Measurements from ENCODE around the gene ADGRD1.

ADGRD1 gene

DNA sequence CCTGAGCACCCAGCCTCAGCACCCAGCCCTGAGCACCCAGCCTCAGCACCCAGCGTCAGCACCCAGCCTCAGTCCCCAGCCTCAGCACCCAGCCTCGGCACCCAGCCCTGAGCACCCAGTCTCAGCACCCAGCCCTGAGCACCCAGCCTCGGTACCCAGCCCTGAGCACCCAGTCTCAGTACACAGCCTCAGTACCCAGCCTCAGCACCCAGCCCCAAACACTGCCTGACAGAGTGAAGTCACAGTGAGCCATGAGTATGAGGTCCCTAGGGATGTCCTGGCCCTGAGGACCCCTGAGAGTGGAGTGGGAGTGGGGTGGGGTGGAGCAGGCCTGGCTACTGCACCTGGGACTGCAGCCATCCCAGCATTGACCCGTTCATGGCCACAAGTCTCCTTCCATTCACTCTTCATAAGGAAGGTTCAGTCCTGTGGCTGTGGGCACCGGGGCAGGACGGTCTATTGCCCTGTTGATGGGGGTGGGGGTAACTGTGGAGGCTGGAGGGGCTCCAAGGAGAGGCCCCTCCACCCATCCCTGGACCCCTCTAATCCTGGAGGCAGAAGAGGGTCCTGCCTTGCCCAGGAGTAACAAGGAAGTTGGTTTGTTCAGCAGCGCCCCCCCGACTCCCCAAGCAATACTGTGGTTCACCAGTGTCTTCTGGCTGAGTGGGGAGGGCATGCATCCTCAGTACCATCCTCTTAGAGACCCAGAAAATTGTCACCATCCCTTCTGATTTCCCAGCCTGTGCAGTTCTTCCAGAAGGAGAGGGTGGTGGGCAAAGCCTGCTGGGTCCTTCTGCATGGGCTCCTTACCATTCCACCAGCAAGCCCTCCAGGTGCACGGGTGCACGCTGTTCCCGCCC, 140.5 kb downstream of the ADGRD1 start:
- DNase-seq, result no peak

DNA sequence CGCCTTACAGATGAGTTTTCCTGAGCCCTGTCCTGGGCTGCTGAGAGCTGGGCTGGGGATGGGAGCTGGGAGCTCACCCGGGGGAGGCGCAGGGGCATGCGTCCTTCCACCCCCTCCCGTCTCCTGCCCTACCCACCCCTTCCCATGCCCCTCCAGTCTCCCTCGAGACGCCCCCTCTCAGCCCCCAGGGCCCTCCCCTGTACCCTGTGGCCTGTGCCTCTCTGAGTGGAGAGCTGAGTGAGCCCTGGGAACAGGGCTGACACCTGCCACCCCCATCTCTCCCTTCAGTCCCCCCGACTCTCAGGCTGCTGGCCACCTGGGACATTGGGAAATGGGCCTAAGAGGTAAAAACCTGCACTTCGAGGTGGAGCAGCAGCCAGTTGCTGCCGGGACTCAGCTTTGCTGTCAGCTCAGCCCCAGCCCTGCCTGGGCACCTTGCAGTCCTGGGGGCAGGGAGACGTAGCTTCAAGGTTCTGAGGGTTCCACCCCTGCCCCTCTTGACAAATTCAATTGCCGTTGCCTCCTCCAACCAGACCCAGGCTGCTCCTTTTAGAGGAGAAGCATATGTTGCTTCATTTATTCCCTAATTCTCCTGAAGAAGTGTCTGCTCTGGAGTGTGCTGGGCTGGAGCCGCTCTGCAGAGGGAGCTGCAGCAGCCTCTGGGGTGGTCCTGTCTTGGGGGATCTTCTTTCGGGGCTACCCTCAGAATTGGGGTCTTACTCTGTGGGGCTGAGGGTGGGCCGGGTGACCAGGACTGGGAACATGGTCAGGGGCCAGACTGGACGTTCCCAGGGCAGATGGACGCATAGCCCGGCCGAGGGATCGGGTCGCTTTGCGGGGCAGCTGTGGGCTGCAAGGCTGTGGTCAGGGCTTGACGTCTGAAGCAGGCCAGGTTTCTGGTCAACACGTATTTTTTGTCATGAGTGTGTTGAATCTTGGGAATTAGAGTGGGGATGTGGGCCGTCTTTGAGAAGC, 141.4 kb downstream of the ADGRD1 start:
- DNase-seq, result no peak

DNA sequence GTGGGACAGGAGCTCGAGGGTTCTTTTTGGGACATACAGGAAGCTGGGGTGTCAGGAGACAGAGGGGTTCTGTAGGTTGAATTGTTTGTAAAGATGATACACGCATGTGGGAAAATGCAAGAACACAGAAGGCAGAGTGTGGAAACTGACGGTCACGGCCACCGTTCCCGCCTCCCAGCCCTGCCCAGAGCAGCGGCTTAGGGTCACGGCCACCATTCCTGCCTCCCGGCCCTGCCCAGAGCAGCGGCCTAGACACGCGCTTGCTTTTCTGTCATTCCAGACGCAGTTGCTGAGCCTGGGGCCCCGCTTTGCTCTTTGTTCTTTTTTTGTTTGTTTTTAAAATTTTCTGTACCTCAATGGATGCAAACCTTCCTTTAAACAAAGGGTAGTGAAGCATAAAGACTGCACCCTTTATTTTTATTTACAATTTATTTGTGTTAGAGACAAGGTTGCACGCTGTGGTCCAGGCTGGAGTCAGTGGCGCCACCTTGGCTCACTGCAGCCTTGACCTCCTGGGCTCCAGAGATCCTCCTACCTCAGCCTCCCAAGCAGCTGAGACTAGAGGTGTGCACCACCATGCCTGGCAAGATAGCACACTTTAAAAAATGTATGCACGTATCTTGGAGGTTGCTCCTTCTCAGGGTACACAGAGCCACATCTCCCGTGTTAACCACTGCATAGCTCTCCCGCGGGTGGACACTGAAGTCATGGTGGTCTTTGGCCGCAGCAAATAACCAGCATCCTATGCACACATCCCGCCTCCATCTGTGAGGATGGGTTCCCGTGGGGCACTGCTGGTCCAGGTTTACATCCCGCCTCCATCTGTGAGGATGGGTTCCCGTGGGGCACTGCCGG, 142.3 kb downstream of the ADGRD1 start:
- no peak for DNase-seq

DNA sequence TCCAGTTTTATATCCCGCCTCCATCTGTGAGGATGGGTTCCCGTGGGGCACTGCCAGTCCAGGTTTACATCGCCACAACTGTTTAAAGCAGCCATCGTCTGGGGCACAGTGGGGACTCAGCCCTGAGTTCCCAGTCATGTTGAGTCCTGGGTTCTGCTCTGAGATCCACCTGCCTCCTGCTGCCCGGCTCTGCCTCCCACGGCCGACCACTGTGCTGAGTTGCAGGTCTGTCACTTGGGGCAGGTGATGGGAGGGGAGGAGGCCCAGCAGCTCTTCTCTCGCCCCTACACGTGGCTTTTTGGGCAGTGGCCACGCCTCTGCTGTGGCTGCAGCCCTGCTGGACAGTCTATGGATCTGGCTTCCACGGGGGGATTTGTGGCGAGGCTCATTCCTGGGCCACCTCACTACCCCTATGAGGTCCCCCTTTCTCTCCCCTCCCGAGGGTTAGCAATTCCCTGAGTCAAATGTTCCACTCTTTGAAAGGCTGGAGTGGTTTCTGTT, 143.0 kb downstream of the ADGRD1 start:
- DNase-seq, result no peak

DNA sequence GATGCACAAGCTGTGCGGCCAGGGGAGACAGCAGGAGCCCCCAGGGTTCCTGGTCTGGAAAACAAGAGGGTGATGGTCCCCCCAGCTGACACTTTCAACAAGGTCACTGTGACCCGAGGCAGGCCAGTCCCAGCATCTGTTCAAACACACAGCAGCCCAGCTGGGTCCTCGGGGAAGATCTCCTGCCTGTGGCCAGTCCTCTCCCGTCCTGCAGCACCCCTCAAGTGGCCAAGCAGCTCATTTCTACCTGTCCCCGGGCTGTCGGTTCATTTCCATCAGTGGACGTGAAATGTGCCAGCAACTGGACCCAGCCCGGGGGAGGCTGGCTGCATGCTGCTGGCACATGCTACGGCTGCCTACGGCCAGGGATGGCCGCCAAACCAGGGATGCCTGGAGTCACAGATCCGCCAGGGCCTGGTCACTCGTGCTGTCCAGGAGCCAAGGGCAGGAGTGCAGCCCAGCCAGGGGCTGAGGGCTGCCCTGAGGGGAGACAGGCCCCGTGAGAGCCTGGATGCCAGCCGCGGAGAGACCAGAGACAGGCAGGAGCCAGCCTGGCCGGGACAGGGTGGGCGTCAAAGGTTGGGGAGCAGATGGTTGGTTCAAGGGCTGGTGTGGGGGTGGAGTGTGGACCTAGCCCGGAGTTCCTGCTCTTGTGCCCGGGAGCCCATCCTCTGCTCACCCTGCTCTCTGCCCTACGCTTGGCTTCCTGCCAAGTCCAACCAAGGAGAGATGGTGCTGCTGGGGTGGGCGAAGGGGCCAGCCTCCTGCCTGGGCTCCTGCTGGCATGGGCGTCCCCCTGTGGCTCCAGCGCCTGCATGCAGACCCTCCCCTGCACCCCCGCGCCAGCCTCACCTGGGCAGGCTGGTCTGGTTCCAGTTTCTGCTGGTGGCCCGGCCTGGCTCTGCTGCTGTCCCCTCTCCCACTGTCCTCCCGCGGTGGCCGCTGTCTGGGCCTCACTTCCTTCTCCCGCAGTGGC, 143.8 kb downstream of the ADGRD1 start:
- DNase-seq, result no peak

DNA sequence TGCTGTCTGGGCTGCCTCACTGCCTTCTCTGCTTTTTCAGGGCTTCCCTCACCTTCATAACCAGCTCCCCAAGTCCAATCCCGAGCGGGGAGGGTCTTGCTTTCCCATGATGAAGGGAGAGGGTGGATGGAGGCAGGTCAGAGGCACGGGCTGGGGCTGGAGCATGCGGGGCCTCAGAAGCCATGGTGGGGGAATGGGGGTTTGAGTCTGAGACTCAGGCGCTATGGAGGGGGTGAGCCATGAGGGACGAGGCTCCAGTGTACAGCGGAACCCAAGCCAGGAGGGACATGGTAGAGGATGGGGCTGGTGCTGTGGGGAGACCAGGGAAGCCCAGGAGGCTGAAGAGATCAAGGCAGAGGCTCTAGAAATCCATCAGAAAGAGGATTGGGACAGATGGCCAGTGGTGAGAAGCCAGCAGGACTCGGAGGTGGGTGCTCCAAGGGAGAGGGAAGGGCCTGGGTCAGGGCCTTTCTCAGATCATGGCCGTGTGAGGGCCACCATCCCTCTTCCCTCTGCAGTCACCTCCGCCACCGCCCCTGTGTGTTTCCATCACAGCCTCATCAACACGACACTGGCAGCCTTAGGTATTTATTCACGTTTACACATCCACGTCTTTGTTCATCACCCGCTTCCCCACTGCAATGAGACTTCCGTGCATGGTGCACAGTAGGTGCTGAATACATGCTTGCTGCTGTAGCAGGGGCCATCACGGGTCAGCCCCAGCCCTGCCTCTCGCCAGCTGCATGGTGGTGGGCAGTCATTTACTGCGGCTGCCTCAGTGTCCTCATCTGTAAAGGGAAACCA, 144.7 kb downstream of the ADGRD1 start:
- DNase-seq, result no peak

DNA sequence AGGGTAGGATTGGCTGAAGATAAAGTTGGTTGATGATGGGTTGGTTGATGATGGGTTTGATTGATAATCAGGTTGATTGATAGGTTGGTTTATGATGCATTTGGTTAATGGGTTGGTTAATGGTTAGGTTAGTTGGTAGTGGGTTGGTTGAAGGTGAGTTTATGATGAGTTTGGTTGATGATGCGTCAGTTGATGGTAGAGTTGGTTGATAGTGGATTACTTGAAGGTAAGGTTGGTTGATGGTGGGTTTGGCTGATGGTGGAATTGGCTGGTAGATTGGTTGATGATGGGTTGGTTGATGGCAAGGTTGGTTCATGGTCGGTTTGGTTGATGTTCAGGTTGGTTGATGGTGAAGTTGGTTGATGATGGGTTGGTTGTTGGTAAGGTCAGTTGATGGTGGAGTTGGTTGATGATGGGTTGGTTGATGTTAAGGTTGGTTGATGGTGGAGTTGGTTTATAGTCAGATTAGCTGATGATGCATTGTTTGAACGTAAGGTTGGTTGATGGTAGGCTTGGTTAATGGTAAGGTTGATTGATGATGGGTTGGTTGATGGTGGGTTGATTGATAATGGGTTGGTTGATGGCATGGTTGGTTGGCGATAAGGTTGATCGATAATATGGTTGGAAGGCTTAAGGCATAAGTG, 146.4 kb downstream of the ADGRD1 start:
- DNase-seq, result no peak

DNA sequence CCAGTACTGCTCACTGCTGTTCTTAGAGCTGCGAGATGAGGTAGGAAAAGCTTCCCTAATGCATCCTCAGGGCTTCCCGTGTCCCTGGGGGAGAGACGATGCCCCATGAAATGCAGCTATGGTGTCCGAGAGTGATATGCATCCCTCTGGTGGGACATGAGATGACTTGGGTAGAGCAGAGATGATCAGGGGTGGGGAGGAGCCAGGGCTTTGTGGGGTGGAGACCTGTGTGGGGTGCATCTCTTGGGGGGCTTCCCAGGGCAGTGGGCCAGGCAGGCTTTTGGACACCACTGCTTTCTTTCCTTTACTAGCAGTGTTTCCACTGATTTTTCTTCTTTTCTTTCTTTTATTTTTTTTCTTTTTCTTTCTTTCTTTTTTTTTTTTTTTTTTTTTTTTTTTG, 147.3 kb downstream of the ADGRD1 start:
- no peak for DNase-seq

DNA sequence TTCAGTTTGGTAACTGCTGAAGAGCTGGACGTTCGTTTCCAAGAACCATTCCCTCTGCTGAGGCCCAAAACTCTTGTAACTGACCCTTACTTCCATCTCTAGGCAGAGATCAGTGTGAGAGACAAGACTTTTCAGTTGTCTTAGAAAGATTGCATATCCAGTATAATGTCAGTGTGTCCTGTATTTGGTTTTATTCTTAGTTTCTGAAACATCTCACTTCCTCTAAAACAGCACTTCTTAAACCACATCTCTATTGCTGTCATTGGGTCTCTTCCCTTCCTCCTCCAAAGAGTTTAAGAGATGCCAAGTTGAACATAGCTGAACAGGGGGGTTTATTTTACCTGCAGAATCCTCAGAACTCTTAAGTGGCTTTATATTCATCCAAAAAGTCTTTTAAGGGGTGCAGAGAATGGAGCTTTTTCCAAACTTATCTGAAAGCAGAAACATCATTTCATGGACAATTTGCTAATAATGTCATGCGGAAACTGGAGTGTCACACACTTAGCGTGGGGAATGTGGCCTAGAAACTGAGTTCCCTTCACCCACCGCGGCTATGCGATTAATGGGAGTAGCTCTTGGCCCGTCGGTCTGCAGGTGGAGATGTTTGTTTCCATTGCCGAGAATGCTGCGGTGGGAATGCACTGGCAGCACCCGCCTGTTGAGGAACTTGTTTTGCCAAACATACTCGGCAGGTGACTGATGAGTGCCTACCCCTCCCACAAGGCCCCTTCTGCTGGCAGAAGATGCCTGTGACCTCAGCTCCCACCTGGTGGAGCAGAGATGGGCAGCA, 148.2 kb downstream of the ADGRD1 start:
- DNase-seq, result no peak

DNA sequence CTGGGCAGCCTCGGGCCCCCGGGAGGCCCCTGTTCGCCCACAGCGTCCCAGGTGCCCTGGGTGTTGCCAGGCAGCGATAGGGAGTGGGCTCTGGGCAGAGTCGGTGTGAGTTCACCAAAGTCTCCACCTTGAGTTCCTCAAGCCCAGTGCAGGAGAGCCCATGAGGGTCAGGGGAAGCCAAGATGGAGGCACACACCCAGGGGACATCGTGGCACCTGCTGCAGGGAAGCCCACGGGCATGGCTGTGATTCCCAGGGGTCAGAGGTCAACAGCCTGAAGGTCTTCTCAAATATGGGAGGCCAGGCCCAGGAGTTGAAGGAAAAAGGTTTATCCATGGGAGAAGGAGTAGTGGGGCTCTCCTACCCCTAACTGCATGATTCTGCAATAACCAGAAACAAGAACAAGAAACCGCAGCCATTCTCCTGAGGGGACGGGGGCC, 148.8 kb downstream of the ADGRD1 start:
- DNase-seq, result no peak

DNA sequence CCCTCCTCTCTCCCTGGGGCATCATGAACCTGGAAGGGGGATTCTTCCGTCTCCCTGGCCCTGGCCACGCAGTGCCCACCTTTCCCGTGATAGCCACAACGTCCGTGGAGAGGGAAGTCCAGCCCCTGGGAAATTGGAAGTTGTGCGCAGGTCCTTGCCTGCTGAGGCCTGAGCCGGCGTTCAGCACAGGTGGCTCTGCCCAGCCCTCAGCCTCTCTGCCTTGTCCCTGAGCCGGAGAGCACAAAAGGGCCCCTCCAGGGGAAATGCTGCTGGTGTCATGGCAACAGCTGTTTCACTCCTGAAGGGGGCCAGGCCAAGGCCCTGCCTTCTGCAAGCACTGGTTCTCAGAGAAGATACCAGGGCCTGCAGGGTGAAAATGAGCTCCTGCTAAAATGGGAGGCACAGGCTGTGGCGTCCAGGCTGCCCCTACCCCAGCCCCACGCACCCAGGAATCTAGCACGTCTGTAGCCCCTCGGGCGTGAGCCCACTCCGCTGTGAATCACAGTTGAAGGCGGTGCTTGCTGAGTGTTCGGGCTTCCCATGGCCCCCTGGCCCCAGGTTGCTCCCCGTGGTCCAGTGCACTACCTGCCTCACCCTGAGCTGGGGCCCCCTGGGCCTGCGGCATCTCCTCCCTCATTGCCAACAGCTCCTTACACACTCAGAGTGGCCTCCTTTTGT, 149.4 kb downstream of the ADGRD1 start:
- DNase-seq, result no peak

DNA sequence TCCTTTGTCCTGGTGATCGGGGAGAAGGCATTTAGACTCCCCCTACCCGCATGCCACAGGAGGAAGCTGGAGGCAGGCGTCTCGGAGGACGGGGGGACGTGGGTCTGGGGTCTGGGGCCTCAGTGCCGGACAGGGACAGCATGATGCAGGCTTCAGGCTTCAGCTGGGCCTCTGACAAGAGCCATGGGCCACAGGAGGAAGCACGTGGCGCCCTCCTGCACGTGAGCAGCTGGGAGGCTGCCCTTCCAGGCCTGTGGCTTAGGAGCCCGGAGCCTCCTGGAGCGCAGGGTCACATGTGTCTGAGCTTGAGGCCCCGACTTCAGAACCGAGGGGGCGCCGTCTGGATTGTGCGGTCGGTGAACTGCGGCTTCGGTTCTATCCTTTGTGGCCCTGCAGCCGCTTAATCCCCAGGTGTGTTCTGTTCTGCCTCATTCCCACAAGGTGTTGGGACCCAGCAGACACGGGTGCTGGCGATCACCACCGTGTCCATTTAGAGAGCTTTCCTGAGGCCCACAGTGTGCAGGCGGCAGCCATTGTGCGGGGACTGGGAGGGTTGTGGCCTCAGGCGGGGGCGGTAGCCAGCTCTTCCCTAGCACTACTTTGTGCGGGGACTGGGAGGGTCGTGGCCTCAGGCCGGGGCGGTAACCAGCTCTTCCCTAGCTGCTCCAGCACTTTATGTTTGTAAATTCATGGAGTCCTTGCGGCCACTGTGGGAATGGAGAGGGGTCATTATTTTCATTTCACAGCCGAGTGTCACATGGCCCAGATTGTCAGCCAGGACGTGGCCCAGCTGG, 150.2 kb downstream of the ADGRD1 start:
- DNase-seq, result no peak

DNA sequence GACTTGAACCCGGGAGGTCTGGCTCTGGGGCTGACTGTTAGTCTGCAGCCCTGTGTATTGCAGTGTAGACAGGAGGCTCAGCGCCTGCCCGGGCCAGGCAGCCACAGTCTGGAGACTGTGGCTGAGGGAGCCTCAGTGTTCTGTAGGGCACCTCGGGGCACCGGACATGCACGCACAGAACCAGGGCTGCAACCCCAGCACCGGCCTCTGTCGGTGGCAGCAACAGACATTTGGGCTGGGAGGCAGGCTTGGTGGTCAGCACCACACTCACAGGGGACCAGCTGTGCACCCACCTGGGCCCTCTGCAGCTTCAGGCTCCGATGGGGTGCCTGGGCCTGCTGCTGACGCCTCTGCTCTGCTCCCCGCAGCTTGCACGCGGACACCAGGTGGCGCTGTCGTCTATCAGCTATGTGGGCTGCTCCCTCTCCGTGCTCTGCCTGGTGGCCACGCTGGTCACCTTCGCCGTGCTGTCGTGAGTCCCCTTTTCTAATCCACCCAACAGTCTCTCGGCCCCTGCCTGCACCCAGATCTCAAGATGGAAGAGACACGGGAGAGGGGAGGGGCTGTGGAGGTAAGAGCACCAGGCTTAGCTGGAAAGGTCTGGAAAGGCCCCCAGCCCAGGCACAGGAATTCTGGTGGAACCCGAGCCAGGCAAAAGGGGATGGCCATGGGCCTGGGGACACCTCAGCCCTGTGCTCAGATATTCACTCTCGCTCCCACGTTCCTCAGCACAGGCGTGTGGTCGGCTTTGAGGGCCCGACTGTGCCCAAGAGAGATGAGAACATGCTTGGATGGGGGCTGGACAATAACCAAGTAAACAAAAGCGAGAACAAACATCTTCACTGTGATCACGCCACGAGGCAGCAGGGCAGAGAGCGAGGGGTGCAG, 151.0 kb downstream of the ADGRD1 start:
- DNase-seq, result peak; percentile 68

DNA sequence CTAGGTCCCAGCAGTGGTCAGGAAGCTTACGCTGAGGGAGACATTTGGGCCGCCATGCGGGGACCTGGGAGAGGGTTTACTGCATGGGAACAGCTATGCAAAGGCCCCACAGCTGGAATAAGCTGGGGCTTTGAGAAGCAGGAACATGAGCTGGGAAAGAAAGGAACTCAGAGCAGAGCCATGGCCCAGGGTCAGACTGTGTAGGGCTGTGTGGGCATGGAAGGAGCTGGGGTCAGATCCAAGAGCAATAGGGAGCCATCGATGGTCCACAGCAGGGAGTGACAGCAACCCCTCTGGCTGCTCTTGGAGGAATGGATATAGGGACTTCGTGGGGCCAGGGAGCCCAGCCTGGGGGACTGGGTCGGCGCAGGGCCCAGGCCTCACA, 151.6 kb downstream of the ADGRD1 start:
- no peak for DNase-seq

DNA sequence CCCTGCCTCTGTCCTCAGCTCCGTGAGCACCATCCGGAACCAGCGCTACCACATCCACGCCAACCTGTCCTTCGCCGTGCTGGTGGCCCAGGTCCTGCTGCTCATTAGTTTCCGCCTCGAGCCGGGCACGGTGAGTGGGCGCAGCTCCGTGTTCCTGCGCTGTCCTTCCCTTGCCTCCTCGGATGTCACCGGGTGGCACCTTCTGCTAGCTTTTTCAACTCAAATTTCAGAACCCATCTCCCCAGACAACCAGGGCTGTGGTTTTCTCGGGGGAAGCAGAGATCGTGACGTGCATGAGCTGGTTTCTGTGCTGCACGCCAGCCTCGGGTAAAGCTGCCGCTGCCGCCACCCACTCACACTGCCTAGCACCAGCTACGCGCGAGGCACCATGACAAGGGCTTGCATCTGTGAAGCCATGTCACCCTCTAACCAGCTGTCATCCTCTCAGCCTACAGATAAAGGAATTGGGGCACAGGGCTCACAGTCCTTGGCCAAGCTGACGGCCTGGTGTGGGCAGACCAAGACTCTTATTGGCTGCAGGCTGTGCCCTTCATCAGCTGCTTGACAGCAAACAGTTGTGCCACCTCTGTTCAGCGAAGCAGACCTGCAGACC, 152.1 kb downstream of the ADGRD1 start:
- DNase-seq, result peak; percentile 23

DNA sequence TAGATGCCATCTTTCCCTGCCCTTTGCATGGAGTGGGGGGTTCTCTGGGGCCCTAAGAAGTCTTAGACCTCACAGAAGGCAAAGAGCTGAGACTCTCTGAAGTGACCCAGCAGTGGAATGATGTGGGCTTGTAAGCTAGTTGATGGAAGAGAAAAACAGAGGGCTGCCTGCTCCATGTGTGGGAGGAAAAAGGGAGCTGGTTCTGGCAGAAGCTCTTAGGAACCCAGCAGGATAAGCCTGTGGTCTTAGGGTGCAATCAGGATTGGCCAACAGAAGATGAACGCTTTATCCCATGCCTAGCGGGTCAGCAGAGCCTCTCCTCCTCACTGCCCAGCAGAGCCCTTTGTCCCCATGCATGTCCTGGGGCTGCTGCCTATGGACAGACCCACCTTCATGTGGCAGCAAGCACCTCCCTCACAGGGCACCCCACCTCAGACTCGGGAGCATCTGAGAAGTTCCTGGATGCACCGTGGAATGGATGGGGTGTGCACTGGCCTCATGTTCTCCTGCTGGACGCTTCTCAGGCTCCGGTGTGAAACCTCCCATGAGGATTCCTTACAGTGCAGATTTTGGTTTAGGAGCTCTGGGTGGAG, 152.7 kb downstream of the ADGRD1 start:
- DNase-seq, result no peak
